Mesothelial cell of epicardium (in vitro differentiated cells): ENCODE measurements around the gene PCNT. TPM values are rescaled to one million over a fixed set of nuclear protein-coding genes. Genes with fewer than 3 reads are reported as not detected.

ENCODE experiments used
- DNase-seq, 2 experiments: peaks; one replicate each; pipeline ENCODE4 v3.0.0; 2021; ENCODE audit warnings: low spot score in 2 of 2; ENCODE audit not compliant: unreplicated experiment in 2 of 2
- H3K27ac Mint-ChIP-seq: 2 replicates; pipeline ENCODE4 v1.8.0; 2021; ENCODE audit warnings: mixed read lengths
- H3K27me3 Mint-ChIP-seq: 2 replicates; pipeline ENCODE4 v1.8.0; 2021; ENCODE audit warnings: low read depth, mixed read lengths
- H3K36me3 Mint-ChIP-seq: 2 replicates; pipeline ENCODE4 v1.8.0; 2021; ENCODE audit warnings: mixed read lengths
- H3K4me1 Mint-ChIP-seq: 2 replicates; pipeline ENCODE4 v1.8.0; 2021; ENCODE audit warnings: mixed read lengths
- H3K4me3 Mint-ChIP-seq: 2 replicates; pipeline ENCODE4 v1.8.0; 2021; ENCODE audit warnings: mild to moderate bottlenecking, moderate library complexity, mixed read lengths
- H3K9me3 Mint-ChIP-seq: 2 replicates; pipeline ENCODE4 v1.8.0; 2021; ENCODE audit warnings: mixed read lengths
- total RNA-seq: library from RNA; stranded (reverse); gene quantifications from 3 replicates; pipeline ENCODE4 v1.2.1, GENCODE V29; 2021
- TF ChIP-seq, protein P1 (sequence below): fragments of 200-600 bp; sonication (generic); IDR thresholded peaks from one replicate; pipeline ENCODE4 v1.5.0; 2021; ENCODE audit warnings: antibody characterized with exemption; ENCODE audit not compliant: unreplicated experiment

The PCNT gene
- total RNA-seq, 1 donor from 2014 or later = 41.8 TPM

DNA sequence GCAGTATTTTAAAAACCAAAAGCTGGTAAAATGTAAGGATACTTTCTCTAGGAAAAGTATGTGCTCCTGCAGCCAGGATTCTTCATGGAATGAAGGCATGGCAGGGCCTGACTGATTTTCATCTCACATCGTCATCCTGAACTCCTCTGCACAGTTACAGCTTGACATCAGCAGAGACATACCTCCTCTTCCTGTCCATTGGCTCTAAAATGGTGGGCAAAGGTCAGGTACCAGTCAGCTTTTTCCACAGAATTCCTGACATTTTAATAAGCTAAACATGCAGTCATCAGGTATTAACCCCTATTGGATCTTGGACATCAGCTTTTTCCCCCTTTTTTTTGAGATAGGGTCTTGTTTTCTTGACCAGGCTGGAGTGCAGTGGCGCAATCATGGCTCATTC, 5.8 kb downstream of the PCNT start:
- Mint-ChIP-seq H3K4me1 (peaks cover 11% of the 10 kb centered on the region), H3K27ac (no peak overlapping the region), H3K27me3 (no peaks in the 10 kb centered on the region), H3K36me3 (peaks cover 20% of the 10 kb centered on the region), H3K9me3 (no peaks in the 10 kb centered on the region), H3K4me3 (no peak overlapping the region)
- TF ChIP-seq, protein P1, sequence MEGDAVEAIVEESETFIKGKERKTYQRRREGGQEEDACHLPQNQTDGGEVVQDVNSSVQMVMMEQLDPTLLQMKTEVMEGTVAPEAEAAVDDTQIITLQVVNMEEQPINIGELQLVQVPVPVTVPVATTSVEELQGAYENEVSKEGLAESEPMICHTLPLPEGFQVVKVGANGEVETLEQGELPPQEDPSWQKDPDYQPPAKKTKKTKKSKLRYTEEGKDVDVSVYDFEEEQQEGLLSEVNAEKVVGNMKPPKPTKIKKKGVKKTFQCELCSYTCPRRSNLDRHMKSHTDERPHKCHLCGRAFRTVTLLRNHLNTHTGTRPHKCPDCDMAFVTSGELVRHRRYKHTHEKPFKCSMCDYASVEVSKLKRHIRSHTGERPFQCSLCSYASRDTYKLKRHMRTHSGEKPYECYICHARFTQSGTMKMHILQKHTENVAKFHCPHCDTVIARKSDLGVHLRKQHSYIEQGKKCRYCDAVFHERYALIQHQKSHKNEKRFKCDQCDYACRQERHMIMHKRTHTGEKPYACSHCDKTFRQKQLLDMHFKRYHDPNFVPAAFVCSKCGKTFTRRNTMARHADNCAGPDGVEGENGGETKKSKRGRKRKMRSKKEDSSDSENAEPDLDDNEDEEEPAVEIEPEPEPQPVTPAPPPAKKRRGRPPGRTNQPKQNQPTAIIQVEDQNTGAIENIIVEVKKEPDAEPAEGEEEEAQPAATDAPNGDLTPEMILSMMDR = no peak
- DNase-seq = no peak

DNA sequence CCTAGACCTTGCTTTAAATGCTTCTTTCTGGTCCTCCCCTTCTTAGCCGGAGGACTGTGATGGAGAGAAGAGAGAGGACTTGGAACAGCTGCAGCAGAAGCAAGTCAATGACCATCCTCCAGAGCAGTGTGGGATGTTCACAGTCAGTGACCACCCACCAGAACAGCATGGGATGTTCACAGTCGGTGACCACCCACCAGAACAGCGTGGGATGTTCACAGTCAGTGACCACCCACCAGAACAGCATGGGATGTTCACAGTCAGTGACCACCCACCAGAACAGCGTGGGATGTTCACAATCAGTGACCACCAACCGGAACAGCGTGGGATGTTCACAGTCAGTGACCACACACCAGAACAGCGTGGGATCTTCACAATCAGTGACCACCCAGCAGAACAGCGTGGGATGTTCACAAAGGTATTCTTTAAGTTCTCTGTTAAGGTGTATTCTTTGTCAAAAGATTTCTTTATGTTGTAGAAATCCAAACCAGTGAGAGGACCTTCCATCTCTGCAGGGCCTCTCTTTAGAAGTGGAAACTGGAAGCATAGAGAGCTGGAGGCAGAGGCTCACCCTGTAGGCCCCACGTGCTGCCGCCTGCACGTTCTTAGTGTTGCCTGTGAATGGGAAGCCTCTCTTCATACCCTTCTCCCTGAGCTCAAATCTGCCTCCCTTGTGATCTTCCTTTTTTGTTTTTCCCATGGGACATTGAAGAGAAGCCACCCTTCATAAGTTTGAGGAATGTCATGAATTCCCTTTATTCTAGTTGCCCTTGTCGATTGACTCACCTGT, 10.6 kb downstream of the PCNT start:
- DNase-seq = no peak
- H3K4me3 Mint-ChIP-seq = no peak overlapping the region
- no peak overlapping the region for H3K27ac Mint-ChIP-seq
- peaks cover 30% of the 10 kb centered on the region for H3K36me3 Mint-ChIP-seq
- TF ChIP-seq, protein P1 = no peak
- H3K4me1 Mint-ChIP-seq = no peaks in the 10 kb centered on the region
- no peaks in the 10 kb centered on the region for H3K27me3 Mint-ChIP-seq
- H3K9me3 Mint-ChIP-seq = no peaks in the 10 kb centered on the region

DNA sequence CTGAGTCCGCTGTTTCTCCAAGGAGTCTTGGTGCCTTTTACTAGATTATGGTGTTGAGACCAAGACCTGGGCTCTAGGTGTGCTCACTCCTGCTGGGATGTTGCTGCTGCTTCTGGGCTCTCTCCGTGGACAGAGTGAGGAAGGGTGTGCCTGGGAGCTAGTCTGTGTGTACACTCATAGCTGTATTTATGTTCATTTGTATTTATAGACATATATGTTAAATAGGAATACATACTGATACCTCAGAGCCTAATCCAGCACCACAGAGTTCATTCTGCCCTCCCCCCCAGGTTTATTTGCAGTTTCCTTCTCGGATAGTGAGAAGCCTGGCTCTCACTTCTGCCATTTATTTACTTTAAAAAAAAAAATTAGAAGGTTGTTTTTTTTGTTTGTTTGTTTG, 12.6 kb downstream of the PCNT start:
- TF ChIP-seq, protein P1 = no peak
- Mint-ChIP-seq H3K4me1 (no peaks in the 10 kb centered on the region), H3K4me3 (no peak overlapping the region), H3K27me3 (no peaks in the 10 kb centered on the region), H3K36me3 (peaks cover 40% of the 10 kb centered on the region), H3K9me3 (no peaks in the 10 kb centered on the region), H3K27ac (no peak overlapping the region)
- no peak for DNase-seq

DNA sequence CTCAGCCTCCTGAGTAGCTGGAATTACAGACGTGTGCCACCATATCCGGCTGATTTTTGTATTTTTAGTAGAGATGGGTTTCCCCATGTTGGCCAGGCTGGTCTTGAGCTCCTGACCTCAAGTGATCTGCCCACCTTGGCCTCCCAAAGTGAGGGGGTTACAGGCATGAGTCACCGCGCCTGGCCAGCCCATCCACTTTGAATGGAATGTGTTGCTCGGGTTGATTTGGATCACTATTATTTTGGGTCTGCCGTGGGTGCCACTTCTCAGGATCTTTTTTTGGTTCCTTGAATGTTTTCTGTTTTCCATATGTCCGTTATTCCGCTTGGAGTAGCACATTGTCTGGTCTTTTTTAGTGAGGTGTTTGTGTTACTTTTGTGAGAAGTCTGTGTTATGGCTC, 17.0 kb downstream of the PCNT start:
- H3K27me3 Mint-ChIP-seq = no peaks in the 10 kb centered on the region
- no peaks in the 10 kb centered on the region for H3K9me3 Mint-ChIP-seq
- no peak overlapping the region for H3K27ac Mint-ChIP-seq
- H3K4me1 Mint-ChIP-seq = no peaks in the 10 kb centered on the region
- TF ChIP-seq, protein P1 = no peak
- DNase-seq = no peak
- H3K36me3 Mint-ChIP-seq = peaks cover 43% of the 10 kb centered on the region
- H3K4me3 Mint-ChIP-seq = no peak overlapping the region

DNA sequence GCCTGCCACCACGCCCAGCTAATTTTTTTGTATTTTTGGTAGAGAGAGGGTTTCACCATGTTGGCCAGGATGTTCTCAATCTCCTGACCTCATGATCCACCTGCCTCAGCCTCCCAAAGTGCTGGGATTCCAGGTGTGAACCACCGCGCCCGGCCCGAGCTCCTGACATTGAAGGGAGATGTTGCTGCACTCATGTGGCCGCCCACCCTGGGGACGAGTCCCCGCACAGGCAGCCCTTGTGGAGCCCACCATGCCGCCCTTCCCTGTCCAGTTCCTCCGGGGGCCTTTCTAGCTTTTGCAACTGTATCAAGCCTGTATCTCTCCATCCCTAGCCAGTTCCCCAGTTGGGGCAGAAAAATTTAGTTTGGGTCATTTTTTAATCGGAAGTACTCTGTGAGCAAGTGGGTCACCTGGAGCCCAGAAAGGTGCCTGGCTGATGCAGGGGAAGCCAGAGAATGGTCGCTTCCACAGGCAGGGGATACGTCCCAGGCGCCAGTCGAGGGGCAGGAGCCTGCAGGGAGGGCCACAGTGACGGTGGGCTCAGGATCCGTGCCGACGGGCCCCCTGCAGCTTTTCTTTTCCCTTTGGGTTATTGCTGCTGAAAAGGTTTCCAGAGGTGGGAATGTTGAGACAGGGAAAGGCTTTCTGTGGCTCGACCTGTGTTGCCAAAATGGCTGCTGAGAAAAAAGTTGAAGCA, 20.4 kb downstream of the PCNT start:
- no peaks in the 10 kb centered on the region for H3K4me1 Mint-ChIP-seq
- H3K27me3 Mint-ChIP-seq = no peaks in the 10 kb centered on the region
- no peak for DNase-seq
- H3K36me3 Mint-ChIP-seq = peaks cover 37% of the 10 kb centered on the region
- no peak overlapping the region for H3K4me3 Mint-ChIP-seq
- no peak overlapping the region for H3K27ac Mint-ChIP-seq
- H3K9me3 Mint-ChIP-seq = no peaks in the 10 kb centered on the region
- TF ChIP-seq, protein P1 = no peak
